Activated CD8-positive, alpha-beta memory T cell treated with anti-CD3 and anti-CD28 coated beads, Interleukin-2, amount 50 U/mL, for 24 hours (primary cell): ENCODE results near the gene USP36.
"Not testable (repeated sequence)": the region's sequence is repeated elsewhere in the genome, so short reads cannot be mapped to it uniquely, and the experiment has no call there.

ENCODE experiments used
- DNase-seq: peaks from one replicate; pipeline ENCODE4 v3.0.0-alpha.2; 2020; ENCODE audit errors: extremely low read depth

USP36 gene

GRCh38 chr17:78840780-78841611, at the start of gene USP36:
Gene USP36 (minus strand): TSS chr17:78840814. CDS start chr17:78836363, 4,451 bp downstream.
- DNase-seq = peak; percentile 99

- not testable (repeated sequence) for DNase-seq
These were observed 49.5 kb upstream of the USP36 start for GRCh38 chr17:78890096-78890495.

GRCh38 chr17:78889531-78889930, 48.9 kb upstream of the USP36 start:
- DNase-seq = no peak

- DNase-seq = no peak
These were observed 48.4 kb upstream of the USP36 start for GRCh38 chr17:78888941-78889518.

GRCh38 chr17:78886954-78887353, 46.3 kb upstream of the USP36 start:
- DNase-seq = no peak

- no peak for DNase-seq
These were observed 45.3 kb upstream of the USP36 start for GRCh38 chr17:78885956-78886355.

- DNase-seq = no peak
These were observed 44.5 kb upstream of the USP36 start for GRCh38 chr17:78884876-78885667.

- DNase-seq = no peak
These were observed 43.7 kb upstream of the USP36 start for GRCh38 chr17:78884148-78884825.

GRCh38 chr17:78883533-78884131, 43.0 kb upstream of the USP36 start:
- DNase-seq = no peak

GRCh38 chr17:78883089-78883532, 42.5 kb upstream of the USP36 start:
- DNase-seq = no peak

GRCh38 chr17:78882540-78883088, 42.0 kb upstream of the USP36 start:
- no peak for DNase-seq

- no peak for DNase-seq
These were observed 39.1 kb upstream of the USP36 start for GRCh38 chr17:78879635-78880186.

GRCh38 chr17:78878871-78879527, 38.4 kb upstream of the USP36 start:
- DNase-seq = no peak

GRCh38 chr17:78878261-78878660, 37.6 kb upstream of the USP36 start:
- DNase-seq = no peak

- DNase-seq = not testable (repeated sequence)
These were observed 36.4 kb upstream of the USP36 start for GRCh38 chr17:78876954-78877517.

- no peak for DNase-seq
These were observed 35.5 kb upstream of the USP36 start for GRCh38 chr17:78876094-78876597.

GRCh38 chr17:78875363-78876093, 34.9 kb upstream of the USP36 start:
- no peak for DNase-seq

- DNase-seq = no peak
These were observed 33.1 kb upstream of the USP36 start for GRCh38 chr17:78873519-78874340.
